ENCODE measurements around the gene SIK2. TPM values are rescaled to one million over a fixed set of nuclear protein-coding genes. Genes with fewer than 3 reads are reported as not detected.
"Not testable (repeated sequence)": the region's sequence is repeated elsewhere in the genome, so short reads cannot be mapped to it uniquely, and the experiment has no call there.

The SIK2 gene
- total and polyA plus RNA-seq, 2 donors: 10.4 to 14.2 TPM

DNA sequence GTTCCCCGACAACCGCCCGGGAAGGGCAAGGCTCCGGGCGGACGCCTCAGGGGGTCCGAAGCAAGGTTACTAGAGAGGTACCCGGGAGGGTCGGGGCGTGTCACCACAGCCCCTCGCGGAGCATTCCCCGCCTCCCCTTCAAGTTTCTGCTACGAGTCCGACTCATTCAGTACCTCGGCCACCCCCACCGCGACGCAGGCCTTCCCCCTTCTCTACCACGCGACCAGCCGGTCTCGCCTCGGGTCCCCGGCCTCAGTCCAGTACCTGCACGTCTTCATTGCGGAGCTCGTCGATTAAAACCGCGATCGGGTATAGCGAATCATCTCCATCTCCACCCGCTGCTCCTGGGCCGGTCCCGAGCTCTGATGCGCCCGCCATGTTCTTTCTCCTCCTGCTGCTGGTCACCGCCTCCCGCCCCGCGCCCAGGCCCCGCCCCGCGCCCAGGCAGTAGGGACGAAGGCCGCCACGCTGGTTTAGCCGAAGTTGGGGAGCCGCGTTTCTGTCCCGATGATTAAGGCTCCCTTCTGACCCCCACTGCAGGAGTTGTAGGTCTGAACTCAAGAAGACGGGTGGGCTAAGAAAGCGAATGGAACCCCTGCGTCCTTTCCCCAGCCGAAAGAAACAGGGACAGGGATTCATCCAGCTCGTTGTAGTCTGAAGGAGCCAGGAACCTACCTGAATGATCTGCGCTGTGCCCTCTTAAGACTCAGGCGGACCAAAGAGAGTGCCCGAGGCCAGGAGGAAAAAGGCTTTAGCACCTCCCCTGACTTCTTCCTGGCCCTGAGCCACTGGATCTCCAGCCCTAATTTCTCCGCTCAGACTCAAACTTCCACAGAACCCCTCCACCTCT lies 164.0 kb downstream of the SIK2 start, which contains the start of gene PPP2R1B:
PPP2R1B (minus strand) TSS at position 406 of the 850 bp plus-strand sequence; CDS start at position 378, 28 bp downstream.
- peaks cover 2% of the 10 kb centered on the region for H3K36me3 ChIP-seq (ENCODE audit: insufficient read depth)
- DNase-seq (ENCODE audit: extremely low spot score): peak; percentile 53
- under 1% methylated on average over 61 of the region's 61 CpGs for WGBS
- H3K4me1 ChIP-seq (ENCODE audit: insufficient read depth): no peaks in the 10 kb centered on the region
- peak within 1 kb of the TSS; percentile 81 for H3K4me3 ChIP-seq (ENCODE audit: low read depth, low read length)
- H3K27ac ChIP-seq (ENCODE audit: low read depth): peak within 1 kb of the TSS; percentile 88

DNA sequence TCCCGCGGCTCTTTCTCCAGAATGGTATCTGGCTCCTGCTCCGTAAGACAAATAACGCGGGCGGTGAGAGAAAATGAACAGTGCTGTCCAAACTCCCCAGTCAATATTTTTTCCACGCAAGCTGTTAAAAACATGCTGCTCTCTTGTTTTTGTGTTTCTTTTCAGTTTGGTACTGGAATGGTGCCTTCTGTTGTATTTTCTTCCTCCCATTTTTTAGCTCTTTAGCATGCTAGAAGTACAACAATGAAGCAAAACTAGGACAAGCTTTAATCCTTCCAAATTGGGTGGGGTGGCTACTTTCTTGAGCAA lies 164.5 kb downstream of the SIK2 start:
- no peaks in the 10 kb centered on the region for H3K4me1 ChIP-seq (ENCODE audit: insufficient read depth)
- no peak for DNase-seq (ENCODE audit: extremely low spot score)
- WGBS: 1% methylated on average over 7 of the region's 7 CpGs
- H3K36me3 ChIP-seq (ENCODE audit: insufficient read depth): peaks cover 2% of the 10 kb centered on the region
- H3K4me3 ChIP-seq (ENCODE audit: low read depth, low read length): peak overlapping the region; percentile 81
- peak overlapping the region; percentile 88 for H3K27ac ChIP-seq (ENCODE audit: low read depth)

GRCh38 chr11:111770581-111771134 lies 168.4 kb downstream of the SIK2 start:
- no peaks in the 10 kb centered on the region for H3K36me3 ChIP-seq (ENCODE audit: insufficient read depth)
- H3K4me1 ChIP-seq (ENCODE audit: insufficient read depth): no peaks in the 10 kb centered on the region
- no peak overlapping the region for H3K27ac ChIP-seq (ENCODE audit: low read depth)
- DNase-seq (ENCODE audit: extremely low spot score): no peak
- no peak overlapping the region for H3K4me3 ChIP-seq (ENCODE audit: low read depth, low read length)
- WGBS: 87% methylated on average over 4 of the region's 4 CpGs

DNA sequence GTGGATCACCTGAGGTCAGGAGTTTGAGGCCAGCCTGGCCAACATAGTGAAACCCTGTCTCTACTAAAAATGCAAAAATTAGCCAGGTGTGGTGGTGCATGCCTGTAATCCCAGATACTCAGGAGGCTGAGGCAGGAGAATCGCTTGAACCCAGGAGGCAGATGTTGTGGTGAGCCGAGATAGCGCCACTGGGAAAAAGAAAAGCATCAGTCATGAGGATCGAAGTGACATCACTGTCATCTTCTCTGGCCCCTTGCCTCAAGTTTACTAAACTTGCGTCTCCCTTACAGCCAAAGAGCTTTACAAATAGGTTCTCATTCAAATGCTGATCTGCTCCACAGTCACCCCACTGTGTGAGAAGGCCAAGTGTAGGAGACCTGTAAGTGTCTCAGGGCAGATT lies 169.0 kb downstream of the SIK2 start:
- WGBS: 89% methylated on average over 5 of the region's 5 CpGs
- not testable (repeated sequence) for DNase-seq (ENCODE audit: extremely low spot score)

DNA sequence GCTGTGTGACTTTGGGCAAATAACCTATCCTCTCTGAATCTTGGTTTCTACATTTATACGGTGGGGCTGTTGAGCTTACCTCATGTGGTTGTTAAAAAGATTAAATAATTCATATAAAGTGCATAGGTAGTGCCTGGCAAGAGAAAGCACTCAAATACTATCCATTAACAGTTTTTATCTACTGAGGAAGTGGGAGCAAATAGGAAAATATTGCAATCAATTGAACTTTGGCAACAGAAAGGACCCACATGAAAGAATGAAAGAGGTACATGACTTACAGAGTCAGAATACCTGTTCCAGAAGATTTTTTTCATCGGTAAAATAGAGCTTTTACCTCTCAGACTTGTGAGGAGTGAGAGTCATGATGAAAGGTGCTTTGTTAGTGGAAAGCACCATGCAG lies 170.3 kb downstream of the SIK2 start:
- WGBS: 93% methylated on average over 2 of the region's 2 CpGs
- Histone ChIP-seq H3K4me3 (ENCODE audit: low read depth, low read length) (no peak overlapping the region), H3K27ac (ENCODE audit: low read depth) (no peak overlapping the region), H3K36me3 (ENCODE audit: insufficient read depth) (no peaks in the 10 kb centered on the region), H3K4me1 (ENCODE audit: insufficient read depth) (no peaks in the 10 kb centered on the region)
- no peak for DNase-seq (ENCODE audit: extremely low spot score)

More for the DNA sequence above, 169.0 kb downstream of the SIK2 start:
- not testable (repeated sequence) for H3K4me3 ChIP-seq (ENCODE audit: low read depth, low read length); H3K27ac ChIP-seq (ENCODE audit: low read depth); H3K4me1 ChIP-seq (ENCODE audit: insufficient read depth); H3K36me3 ChIP-seq (ENCODE audit: insufficient read depth)

GRCh38 chr11:111774955-111775710 lies 172.9 kb downstream of the SIK2 start:
- Histone ChIP-seq H3K4me1 (ENCODE audit: insufficient read depth) (no peaks in the 10 kb centered on the region), H3K4me3 (ENCODE audit: low read depth, low read length) (no peak overlapping the region), H3K27ac (ENCODE audit: low read depth) (no peak overlapping the region), H3K36me3 (ENCODE audit: insufficient read depth) (no peaks in the 10 kb centered on the region)
- DNase-seq (ENCODE audit: extremely low spot score): no peak
- WGBS: 52% methylated on average over 6 of the region's 6 CpGs

DNA sequence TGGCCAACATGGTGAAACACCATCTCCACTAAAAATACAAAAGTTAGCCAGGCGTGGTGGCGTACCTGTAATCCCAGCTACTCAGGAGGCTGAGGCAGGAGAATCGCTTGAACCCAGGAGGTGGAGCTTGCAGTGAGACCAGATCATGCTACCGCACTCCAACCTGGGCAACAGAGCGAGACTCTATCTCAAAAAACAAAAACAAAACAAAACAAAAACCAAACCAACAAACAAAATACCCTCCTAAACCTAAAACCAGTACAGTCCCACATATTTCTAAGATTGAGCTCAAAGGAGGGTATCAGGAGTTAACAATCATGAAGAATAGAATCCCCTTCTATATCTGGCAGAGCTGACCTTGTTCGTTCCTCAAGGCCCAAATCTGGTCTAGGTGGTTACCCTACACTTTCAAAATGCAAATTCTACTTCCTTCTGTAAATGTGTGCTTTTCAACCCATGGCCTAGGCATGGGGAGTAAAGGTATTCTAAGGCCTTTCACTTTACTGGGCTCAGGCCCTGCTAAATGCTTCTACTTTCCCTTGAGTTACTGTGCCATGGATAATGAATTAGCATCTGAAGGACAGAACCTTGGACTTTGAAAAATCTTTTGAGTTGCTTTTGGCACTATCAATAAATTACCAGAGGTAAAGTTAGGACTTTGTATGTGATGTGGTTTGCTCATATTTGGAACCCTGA lies 174.3 kb downstream of the SIK2 start:
- no peak for DNase-seq (ENCODE audit: extremely low spot score)
- H3K27ac ChIP-seq (ENCODE audit: low read depth): no peak overlapping the region
- no peak overlapping the region for H3K4me3 ChIP-seq (ENCODE audit: low read depth, low read length)
- 91% methylated on average over 6 of the region's 6 CpGs for WGBS
- no peaks in the 10 kb centered on the region for H3K36me3 ChIP-seq (ENCODE audit: insufficient read depth)
- no peaks in the 10 kb centered on the region for H3K4me1 ChIP-seq (ENCODE audit: insufficient read depth)

- H3K36me3 ChIP-seq (ENCODE audit: insufficient read depth): no peaks in the 10 kb centered on the region
- H3K27ac ChIP-seq (ENCODE audit: low read depth): no peak overlapping the region
- DNase-seq (ENCODE audit: extremely low spot score): peak; percentile 63
- H3K4me3 ChIP-seq (ENCODE audit: low read depth, low read length): no peak overlapping the region
- no peaks in the 10 kb centered on the region for H3K4me1 ChIP-seq (ENCODE audit: insufficient read depth)
- WGBS: 67% methylated on average over 4 of the region's 4 CpGs
Observed at GRCh38 chr11:111777094-111778046, 175.1 kb downstream of the SIK2 start.

- DNase-seq (ENCODE audit: extremely low spot score): no peak
- no peak overlapping the region for H3K27ac ChIP-seq (ENCODE audit: low read depth)
- no peaks in the 10 kb centered on the region for H3K4me1 ChIP-seq (ENCODE audit: insufficient read depth)
- WGBS: 79% methylated on average over 3 of the region's 3 CpGs
- no peak overlapping the region for H3K4me3 ChIP-seq (ENCODE audit: low read depth, low read length)
- H3K36me3 ChIP-seq (ENCODE audit: insufficient read depth): no peaks in the 10 kb centered on the region
Observed at GRCh38 chr11:111778047-111778558, 175.9 kb downstream of the SIK2 start.

GRCh38 chr11:111779118-111779517 lies 176.9 kb downstream of the SIK2 start:
- H3K36me3 ChIP-seq (ENCODE audit: insufficient read depth): no peaks in the 10 kb centered on the region
- no peaks in the 10 kb centered on the region for H3K4me1 ChIP-seq (ENCODE audit: insufficient read depth)
- 89% methylated on average over 6 of the region's 6 CpGs for WGBS
- DNase-seq (ENCODE audit: extremely low spot score): no peak
- no peak overlapping the region for H3K4me3 ChIP-seq (ENCODE audit: low read depth, low read length)
- no peak overlapping the region for H3K27ac ChIP-seq (ENCODE audit: low read depth)

Measured in urinary bladder (tissue), 4 donors.